CD4-positive, alpha-beta T cell treated with Interleukin-12 subunit alpha and Interleukin-12 subunit beta, for 1 hour (primary cell): ENCODE data around the gene ITSN1.
"Not testable (repeated sequence)": the region's sequence is repeated elsewhere in the genome, so short reads cannot be mapped to it uniquely, and the experiment has no call there.

Source experiments
- DNase-seq: peaks from one replicate; pipeline ENCODE4 v3.0.0-alpha.2; 2020

ITSN1 gene

DNA sequence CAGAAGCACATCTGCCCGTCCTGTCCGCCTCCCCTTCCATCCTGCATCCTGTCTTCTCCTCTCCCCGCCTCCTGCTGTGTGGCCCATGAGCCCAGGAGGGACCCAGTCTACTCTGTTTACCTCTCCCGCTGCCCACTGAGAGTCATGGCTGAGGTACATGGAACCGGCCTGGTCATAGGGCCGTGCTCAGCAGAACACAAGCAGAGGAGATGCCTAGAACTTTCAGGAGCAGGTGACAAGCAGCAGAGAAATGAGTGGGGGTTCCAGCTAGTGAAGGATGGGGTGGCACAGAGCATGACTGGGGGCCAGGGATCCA lies 202.5 kb downstream of the ITSN1 start:
- DNase-seq = no peak

DNA sequence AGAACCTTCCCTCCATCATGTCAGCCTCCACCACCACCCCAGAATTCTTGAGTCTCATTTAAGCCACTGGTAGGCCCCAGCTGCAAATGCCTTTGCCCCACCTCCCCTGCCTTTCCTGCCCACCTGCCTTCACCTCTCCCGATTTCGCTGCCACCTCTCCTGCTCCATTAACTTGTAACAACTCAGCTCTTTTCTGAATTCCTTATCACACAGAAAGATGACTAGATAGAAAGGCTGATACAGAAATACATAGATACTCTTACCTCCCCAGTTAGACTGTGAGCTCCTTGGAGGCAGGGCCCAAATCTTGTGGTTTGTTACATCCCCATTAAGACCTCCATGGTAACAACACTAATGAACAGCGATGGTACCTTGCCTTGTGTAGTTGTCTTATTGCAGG lies 203.8 kb downstream of the ITSN1 start:
- DNase-seq = no peak

DNA sequence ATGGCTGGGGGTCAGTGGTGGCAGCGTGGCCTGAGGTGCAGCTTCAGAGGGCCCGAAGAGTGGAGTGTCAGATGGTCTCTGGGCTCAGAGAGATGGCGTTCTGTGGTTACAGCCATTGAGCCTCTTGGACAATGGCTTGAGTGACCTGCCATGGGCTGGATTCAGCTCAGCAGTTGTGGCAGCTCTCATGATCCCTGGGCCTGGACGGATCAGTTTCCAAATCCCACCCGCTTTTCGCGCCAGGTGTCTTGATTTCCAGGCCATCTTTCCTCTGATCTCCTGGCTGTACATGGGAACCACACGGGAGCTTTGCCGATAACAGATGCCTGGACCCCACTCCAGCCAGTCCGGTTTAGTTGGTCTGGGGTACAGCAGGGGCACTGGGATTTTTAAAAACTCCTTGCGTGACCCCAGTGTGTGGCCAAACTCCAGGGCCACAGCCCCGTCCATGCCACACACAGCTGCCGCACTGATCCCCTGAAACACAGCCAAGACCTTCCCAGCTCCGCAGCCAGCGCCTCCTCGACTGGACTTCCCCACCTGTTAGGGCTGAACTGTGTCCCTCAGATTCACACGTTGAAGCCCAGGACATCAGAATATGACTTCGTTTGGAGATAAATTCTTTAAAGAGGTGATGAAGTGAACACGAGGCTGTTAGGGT lies 205.4 kb downstream of the ITSN1 start:
- no peak for DNase-seq

DNA sequence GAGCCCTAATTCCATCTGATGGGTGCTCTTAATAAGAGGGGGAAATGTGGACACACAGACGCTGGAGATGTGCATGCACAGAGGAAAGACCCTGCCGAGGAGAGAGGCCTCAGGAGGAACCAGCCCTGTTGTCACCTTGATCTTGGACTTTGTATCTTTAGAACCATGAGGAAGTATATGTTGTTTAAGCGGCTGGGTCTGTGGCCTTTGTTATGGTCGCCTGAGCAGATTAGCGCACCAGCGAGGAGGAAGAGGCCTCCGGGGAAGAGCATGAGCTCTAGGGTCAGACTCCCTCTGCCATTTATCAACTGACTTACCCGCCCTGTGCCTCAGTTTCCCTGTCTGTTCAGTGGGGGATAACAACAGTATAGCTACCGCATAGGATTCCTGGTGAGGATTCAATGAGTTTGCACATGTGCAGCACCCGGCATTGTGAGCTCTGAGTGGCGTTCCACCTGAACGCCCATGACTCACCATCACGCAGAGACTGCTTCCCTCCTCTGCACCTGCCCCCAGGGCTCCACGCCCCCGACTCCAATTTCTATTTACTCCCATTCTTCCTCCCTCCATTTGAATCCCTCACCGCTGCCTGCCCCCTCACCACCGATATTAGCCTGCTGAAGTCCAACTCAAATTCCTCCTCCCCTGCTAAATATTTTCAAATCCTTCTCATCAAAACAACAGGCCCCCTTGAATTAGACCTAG lies 206.1 kb downstream of the ITSN1 start:
- no peak for DNase-seq

DNA sequence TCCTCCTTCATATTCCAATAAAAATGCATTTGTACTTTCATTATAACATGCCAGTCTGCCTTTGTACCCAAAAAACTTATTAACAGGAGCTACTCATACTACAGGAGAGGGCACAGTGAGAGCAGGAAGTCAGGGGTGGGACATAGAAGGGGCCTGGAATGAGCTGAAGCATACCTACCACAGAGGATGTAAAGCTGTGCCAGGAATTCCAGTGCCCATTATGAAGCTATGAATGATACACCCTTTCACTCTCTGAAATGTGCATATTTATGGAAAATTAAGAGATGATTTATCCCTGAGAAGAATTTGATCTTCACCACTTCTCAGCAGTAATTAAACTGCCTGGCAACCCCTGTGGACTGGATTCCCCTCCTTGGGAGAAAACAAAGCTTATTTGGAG lies 207.5 kb downstream of the ITSN1 start:
- no peak for DNase-seq

DNA sequence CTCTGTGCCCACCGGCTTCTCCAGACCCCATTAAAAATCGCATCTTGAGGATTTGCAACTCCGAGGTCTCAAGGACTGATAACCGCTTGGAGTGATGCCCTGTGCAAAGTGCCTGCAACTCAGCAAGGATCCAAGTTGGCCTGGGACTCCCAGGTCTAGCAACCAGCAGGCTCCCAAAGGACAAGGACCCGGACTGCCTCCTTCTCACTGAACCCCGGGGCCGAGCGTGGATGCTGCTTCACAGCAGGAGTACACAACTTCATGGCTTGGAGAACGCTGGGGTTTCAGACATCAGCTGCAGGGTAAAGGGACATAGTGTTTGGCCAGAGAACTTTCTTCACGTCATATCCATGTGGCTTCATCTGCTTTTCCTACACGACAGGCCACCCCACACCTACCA lies 208.1 kb downstream of the ITSN1 start:
- DNase-seq = no peak

DNA sequence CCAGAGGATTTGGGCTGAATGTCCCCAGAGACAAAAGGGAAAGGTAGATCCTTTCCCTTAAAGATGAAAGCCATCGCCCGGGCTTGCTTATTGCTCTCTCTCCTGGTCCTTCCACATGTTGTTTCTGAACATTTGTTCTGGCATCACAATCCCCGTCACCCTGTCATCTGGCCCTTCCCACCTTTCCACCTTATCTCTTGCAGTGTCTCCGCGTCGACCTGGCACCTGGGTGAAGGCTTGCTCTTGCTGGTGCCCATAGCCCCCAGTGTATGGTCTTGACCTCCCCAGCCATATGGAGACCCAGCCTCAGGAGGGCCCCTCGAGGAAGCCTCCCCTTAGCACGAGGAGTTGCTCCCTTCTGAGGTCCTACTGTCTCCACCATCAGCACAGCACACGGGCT lies 208.7 kb downstream of the ITSN1 start:
- no peak for DNase-seq

DNA sequence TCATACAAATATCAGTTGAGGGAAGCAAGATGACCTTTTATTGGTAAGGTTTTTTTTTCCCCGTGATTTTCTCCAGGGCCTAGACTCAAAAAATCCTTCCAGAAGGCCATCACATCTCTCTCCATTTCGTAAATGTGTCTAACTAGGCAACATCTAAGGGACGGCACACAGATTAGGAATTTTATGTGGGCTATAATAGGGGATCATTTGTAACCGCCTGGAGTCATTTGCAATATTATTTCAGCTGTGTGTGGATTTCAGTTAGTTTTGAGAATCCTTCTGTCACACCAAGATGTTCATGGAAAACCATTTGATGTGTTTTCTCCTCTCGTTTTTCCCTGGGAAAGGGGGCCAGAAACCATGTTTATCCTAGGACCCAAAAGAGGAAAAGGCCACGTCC lies 210.2 kb downstream of the ITSN1 start:
- DNase-seq = no peak

DNA sequence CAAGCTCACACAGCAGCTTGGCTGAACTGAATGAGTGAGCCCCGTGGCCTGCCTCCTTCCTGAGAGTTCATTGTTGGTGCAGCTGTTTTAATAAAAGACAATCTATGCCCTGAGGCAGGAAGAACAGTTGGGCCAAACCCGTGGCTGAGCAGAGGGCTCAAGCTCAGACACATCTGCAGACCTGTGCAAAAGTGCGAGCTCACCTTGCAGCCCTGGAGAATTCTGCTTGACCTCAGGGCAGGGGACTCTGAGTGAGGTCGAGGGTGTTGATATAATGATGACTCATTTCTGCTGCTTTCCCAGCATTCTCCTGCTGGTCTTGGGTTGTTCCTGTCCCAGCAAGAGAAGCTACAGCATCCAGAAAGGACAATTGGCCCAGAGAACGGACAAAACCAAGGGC lies 212.3 kb downstream of the ITSN1 start:
- no peak for DNase-seq

DNA sequence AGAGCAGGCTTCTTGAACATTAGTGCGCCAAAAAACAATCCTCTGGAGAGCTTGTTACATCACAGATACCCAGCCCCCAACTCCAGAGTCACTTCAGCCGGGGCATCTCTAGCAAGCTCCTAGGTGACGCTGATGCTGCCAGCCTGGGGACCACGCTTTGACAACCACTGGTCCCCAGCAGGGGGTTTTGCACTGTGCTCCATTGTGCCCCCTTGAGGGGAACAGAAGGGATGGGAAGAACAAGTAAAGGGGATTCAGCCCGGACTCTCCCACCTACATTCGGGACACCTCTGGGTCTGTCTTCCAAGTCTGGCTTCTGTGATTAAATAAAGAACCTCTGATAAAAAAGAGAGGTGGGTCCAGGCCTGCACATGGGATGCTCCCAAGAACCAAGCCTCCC lies 212.9 kb downstream of the ITSN1 start:
- no peak for DNase-seq

DNA sequence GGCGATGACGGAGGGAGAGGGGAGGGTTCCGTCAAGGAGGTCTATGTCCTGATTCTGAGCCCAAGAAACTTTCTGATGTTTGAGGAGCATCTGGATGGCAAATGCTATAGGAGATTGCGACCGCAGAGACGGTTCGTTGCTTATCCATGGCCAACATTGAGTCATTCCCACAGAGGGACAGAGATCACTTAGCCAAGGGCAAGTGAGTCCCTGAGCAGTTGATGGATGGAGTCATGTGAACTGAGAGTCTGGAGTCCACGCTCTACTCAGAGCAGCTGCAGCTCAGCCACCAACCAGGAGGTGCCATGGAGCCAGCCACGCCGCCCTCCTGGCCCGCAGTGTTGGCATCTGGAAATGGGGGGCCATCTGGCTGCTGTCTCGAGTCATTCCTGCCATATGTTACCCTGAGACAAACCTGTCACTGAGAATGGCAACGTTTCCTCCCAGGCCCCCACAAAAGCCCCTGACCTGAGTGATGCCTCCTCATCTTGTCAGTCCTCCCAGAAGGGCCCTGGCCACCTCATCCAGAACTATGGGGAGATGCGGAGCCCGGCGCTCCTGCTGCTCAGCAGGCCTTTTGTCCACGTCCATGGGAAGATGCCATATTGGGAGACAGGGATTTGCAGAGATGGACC lies 214.7 kb downstream of the ITSN1 start:
- DNase-seq = no peak

DNA sequence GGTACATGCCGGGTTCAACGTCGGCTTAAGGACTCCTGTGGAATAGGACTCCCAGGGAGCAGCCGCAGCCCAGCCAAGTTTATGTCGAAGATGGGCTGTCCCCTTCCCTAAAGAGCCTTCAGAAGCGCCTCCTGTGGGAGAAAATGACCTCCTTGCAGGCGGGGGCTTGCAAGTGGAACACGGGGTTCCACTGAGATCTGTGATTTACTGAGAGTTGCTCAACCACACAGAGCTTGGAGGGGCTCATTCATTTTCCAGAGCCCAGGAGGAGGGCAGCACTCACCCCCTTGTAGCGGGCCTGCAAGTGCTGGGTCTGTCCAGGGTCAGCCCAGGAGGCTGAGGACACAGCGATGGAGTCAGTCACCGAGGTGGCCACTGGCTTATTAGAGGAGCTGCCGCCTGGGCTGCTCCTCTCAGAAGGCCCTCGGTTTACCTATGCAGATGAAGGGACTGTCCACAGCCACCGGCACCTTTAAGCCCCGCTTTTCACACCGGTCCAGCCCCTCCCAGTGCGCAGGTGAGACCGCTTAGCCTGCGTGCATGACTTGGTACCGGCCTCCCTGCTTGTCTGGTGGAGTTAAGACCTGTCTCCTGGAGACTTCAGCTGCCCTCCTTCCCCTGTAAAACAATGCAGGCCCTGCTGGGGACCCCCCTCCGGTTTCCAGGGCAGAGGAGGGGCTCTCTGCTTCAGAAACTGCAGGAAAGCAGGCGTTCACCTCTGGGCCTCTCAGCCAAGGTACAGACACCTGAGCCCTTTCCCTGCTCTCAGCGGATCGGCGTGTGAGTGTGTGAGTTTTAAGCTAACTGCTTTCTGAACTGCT lies 215.8 kb downstream of the ITSN1 start:
- no peak for DNase-seq

DNA sequence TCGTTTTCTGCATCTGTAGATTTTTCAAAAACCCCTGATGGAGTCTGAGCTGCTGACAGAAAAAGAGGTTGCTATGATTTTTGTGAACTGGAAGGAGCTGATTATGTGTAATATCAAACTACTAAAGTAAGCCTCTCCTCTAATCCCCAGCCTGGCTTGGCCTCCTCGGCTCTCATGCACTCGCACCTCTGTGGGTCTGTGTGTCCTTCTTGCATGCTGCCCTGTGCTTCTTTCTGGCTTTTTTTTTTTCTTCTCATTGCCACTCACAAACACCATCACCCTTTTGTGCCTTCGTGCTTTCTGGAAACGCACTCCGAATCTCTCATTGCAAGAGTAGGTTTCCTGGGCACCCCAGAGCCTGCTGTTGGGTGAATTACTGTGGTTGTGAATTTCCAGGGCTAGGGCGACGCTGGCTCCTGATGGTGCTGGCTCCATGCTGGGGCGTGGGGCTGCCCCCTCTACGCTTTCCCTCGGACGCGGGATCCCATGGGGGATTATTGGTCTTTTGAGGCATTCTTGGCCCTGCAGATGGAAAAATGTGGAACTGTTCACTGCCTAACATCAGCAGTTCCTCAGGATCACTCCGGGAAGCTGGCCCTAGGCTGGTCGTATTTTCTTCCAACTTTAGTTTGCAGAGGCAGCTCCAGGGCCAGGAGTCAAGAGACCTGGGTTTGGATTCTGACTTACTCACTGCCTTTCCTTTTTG lies 216.5 kb downstream of the ITSN1 start:
- DNase-seq = no peak

DNA sequence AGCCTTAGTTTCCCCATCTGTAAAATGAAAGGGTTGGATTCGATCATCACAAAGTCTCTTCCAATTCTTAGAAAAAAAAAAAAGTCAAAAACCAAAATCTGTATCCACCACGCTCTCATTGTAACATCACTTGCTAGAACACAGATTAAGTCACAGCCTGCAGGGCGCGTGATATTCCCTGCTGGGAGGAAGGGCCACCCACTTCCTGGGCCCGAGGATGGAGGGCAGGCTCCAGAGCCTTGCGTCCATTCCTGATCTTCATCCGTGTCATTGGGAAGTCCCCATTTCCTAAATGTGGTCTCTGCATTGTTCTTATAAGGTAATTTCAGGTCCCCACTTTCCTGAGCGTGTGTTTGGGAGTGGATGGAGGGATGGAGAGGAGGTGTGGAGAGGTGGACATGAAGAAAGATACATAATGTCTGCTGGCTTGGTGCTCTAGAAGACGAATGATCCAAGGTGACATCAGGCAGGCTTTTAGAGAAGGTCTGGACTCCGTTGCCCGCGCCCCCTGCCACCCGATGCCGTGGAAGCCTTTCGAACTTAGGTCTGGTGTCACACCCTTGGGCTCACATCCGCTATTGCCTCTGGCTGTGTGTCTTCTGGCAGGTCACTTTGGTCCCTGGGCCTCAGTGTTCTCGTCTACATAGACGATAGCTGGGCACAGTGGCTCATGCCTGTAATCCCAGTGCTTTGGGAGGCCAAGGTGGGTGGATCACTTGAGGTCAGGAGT lies 217.2 kb downstream of the ITSN1 start:
- DNase-seq = no peak

DNA sequence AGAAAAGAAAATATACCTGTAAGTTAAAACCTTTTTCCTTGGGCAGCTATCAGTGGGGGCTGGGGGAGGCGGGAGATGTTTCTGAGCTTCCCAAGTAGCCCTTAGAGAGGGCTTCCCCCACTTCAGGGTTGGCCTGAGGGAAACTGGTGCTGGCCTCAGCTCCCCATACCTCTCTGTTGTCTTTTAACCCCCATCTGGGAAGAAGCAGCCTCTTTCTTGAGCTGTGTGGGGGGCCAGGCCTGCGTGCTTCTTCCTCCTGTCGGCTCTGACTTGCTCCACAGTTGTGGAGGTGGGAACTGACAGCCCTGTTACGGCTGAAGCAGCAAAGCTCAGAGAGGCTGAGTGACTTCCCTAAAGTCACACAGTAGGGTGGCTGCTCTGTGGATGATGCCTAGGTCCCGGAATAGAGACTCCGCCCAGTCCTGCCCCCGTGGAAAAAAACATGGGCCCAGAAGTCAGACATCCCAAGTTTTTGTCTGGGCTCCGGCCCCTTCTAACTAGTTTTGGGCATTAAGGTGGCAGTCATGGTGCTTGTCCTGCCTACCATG lies 218.1 kb downstream of the ITSN1 start:
- DNase-seq = no peak

DNA sequence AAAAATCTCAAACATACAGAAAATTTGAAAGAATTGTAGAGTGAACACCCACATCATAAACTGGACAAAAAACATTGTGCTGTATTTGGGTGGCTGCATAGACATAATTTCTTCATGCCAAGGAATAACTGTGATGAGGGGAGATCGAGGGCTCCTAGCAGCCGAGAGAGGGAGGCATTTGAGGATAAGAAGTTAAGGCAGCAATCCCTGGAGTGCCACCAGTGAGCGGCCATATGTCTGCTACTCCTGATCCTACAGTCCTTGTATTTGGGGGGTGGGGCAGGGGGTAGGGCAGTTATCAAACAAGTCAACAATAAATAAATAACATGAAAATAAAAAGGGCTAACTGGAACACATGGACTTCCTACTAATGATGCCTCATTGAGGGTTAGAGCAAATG lies 218.8 kb downstream of the ITSN1 start:
- no peak for DNase-seq

DNA sequence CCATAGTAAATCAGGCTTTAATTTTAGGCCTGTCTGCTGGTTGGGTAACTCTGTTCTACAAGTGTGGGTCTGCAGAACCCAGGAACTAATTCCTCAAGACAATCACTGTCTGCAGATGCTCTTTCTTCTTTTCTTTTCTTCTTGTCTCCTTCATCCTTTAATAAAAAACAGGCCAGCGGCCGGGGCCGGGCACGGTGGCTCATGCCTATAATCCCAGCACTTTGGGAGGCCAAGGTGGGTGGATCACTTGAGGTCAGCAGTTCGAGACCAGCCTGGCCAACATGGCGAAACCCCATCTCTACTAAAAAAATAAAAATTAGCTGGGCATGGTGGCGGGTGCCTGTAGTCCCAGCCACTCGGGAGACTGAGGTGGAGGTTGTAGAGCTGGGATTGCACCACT lies 220.9 kb downstream of the ITSN1 start:
- not testable (repeated sequence) for DNase-seq

DNA sequence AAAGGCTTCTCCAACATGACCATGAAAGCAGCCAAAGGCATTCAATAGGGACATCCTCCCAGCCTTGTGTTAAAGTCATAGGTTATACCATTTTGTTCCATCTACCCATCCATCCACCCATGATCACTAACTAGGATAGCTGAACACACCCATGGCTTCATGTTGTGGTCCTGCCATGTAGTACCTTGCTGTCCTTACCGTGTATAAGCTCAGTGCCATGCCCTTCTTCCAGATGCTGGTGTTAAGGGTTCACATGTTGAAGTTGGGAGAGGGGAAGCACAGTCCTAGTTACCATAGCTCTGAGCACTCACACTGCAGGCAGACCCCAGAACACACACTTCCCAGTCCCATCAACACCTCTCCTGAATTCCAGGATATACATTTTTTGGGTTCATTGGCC lies 221.8 kb downstream of the ITSN1 start:
- DNase-seq = no peak

DNA sequence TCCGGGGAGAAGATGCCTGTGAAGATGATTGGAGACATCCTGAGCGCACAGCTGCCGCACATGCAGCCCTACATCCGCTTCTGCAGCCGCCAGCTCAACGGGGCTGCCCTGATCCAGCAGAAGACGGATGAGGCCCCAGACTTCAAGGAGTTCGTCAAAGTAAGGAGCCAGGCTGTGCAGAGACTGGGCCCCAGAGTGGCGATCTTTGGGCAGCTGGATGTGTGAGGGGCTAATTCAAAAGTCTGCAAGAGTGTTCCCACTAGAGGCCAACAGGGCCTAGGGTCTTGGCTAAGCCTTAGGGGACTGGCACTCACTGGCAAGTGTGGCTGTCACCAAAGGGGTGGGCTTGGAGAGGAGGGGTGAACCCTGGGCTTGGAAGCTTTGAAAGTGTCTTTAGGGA lies 222.9 kb downstream of the ITSN1 start:
- no peak for DNase-seq

DNA sequence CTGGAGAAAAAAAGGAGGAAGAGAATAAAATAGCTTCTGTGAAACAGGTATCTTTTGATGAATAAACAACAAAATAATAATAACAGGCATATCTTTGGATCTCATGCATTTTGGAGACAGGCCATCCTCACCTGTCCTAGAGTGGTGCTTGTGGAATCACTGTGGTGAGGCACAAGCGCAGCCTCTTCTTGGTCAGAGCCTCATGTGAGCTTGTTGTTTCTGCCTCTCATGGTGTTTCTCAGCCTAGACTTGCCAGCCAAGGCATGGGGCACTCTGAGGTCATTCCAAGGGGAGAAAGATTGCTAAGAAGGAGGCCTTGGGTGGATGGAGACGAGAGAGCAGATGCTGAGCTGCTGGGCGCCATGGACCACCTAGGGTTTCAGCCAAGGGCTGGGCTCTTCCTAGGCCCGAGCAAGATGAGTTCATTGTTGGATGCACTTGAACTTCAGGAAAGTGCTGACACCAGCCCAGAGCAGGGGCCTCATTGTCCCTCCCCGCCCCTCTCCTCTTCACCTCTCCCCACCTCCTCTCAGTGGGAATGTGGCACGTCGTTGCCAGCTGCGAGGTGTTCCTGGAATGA lies 223.8 kb downstream of the ITSN1 start:
- no peak for DNase-seq

DNA sequence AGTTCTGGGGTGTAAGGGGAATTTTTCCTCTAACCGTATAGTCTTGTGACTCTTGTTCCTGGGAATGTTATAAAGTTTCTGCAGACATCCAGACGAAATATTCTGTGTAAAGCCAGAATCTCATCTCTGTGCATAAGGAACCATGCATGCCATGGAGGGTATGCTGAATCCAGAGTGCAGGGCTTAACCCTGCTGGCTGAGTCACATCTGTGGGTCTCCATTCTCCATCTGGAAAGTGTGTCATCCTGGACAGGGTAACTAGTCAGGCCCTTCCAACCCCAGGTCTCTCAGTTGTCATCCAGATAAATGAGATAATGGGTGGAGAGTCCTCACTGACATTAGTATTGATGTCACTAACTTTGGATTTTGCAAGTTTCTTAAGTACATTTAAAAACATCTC lies 224.5 kb downstream of the ITSN1 start:
- no peak for DNase-seq

DNA sequence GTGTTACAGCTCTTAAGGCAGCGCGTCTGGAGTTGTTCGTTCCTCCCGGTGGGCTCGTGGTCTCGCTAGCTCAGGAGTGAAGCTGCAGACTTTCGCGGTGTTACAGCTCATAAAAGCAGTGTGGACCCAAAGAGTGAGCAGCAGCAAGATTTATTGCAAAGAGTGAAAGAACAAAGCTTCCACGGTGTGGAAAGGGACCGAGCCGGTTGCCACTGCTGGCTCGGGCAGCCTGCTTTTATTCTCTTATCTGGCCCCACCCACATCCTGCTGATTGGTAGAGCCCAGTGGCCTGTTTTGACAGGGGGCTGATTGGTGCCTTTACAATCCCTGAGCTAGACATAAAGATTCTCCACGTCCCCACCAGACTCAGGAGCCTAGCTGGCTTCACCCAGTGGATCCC lies 225.6 kb downstream of the ITSN1 start:
- DNase-seq = not testable (repeated sequence)
